Activated CD4-positive, alpha-beta T cell treated with anti-CD3 and anti-CD28 coated beads, Interleukin-2, Interleukin-4, amounts not matched to agents 100 ng/mL and 50 ng/mL, durations not matched to agents 16 hours and 8 hours (primary cell): ENCODE data around the gene CDC7.
"Not testable (repeated sequence)": the region's sequence is repeated elsewhere in the genome, so short reads cannot be mapped to it uniquely, and the experiment has no call there.

Experiments used
- DNase-seq: peaks from one replicate; pipeline ENCODE4 v3.0.0-alpha.2; 2020; ENCODE audit warnings: low spot score

The CDC7 gene

GRCh38 chr1:91511386-91511785, 10.7 kb downstream of the CDC7 start:
- DNase-seq, result peak; percentile 57

GRCh38 chr1:91513160-91513559, 12.5 kb downstream of the CDC7 start:
- no peak for DNase-seq

GRCh38 chr1:91513706-91514105, 13.1 kb downstream of the CDC7 start:
- no peak for DNase-seq

- DNase-seq, result no peak
These were observed 15.3 kb downstream of the CDC7 start for GRCh38 chr1:91515994-91516393.

- not testable (repeated sequence) for DNase-seq
These were observed 16.0 kb downstream of the CDC7 start for GRCh38 chr1:91516605-91517004.

GRCh38 chr1:91519167-91519566, 18.5 kb downstream of the CDC7 start:
- not testable (repeated sequence) for DNase-seq

- peak; percentile 34 for DNase-seq
These were observed 20.4 kb downstream of the CDC7 start for GRCh38 chr1:91520942-91521507.

GRCh38 chr1:91523482-91523881, 22.8 kb downstream of the CDC7 start:
- DNase-seq, result peak; percentile 74

- no peak for DNase-seq
These were observed 25.8 kb downstream of the CDC7 start for GRCh38 chr1:91526496-91526895.

- no peak for DNase-seq
These were observed 26.7 kb downstream of the CDC7 start for GRCh38 chr1:91527266-91527765.

- no peak for DNase-seq
These were observed 27.1 kb downstream of the CDC7 start for GRCh38 chr1:91527781-91528180.

- DNase-seq, result no peak
These were observed 29.2 kb downstream of the CDC7 start for GRCh38 chr1:91529856-91530255.

- no peak for DNase-seq
These were observed 32.8 kb downstream of the CDC7 start for GRCh38 chr1:91533361-91534024.

- DNase-seq, result no peak
These were observed 34.8 kb downstream of the CDC7 start for GRCh38 chr1:91535441-91535840.

- DNase-seq, result no peak
These were observed 36.8 kb downstream of the CDC7 start for GRCh38 chr1:91537281-91537986.

GRCh38 chr1:91537987-91538304, 37.3 kb downstream of the CDC7 start:
- no peak for DNase-seq

GRCh38 chr1:91540910-91541309, 40.3 kb downstream of the CDC7 start:
- no peak for DNase-seq

- no peak for DNase-seq
These were observed 41.4 kb downstream of the CDC7 start for GRCh38 chr1:91541918-91542533.

- no peak for DNase-seq
These were observed 45.1 kb downstream of the CDC7 start for GRCh38 chr1:91545506-91546300.

GRCh38 chr1:91546301-91546581, 45.6 kb downstream of the CDC7 start:
- no peak for DNase-seq

- DNase-seq, result no peak
These were observed 46.2 kb downstream of the CDC7 start for GRCh38 chr1:91546876-91547275.

- peak; percentile 71 for DNase-seq
These were observed 47.9 kb downstream of the CDC7 start for GRCh38 chr1:91548376-91549040.
